ENCODE measurements around the gene STX5.

DNA sequence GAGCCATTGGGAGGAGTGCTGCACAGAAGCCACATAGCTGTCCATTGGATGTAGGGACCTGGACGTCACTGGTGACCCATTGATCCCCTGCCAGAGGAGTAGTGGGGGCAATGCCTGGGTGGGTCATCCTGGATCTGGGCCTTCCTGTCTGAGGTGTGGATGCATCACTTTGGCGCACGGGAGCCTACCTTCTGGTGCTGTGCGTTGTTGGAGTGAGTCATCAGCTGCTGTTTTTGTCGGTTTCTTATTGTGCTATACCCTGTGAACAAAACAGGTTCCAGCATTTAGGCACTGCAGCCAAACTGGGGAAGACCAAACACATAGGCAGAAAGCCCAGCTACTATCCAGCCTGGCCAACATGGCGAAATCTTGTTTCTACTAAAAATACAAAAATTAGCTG is 57.4 kb downstream of the STX5 start:
- TF ChIP-seq, protein P1, sequence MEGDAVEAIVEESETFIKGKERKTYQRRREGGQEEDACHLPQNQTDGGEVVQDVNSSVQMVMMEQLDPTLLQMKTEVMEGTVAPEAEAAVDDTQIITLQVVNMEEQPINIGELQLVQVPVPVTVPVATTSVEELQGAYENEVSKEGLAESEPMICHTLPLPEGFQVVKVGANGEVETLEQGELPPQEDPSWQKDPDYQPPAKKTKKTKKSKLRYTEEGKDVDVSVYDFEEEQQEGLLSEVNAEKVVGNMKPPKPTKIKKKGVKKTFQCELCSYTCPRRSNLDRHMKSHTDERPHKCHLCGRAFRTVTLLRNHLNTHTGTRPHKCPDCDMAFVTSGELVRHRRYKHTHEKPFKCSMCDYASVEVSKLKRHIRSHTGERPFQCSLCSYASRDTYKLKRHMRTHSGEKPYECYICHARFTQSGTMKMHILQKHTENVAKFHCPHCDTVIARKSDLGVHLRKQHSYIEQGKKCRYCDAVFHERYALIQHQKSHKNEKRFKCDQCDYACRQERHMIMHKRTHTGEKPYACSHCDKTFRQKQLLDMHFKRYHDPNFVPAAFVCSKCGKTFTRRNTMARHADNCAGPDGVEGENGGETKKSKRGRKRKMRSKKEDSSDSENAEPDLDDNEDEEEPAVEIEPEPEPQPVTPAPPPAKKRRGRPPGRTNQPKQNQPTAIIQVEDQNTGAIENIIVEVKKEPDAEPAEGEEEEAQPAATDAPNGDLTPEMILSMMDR (IDR thresholded peaks at IDR 0.05 in 8 of 11, conservative IDR thresholded peaks at IDR 0.05 in 3 of 11): no peak
- TF ChIP-seq POLR2A (IDR thresholded peaks at IDR 0.05) (no peak), POLR2AphosphoS5 (IDR thresholded peaks at IDR 0.05) (no peak)
